ENCODE measurements around the gene FOXP1.

FOXP1 gene

GRCh38 chr3:71066356-71066755 is 517.2 kb downstream of the FOXP1 start:
- Histone ChIP-seq H3K4me1 (no peaks in the 10 kb centered on the region), H3K4me2 (ENCODE audit: low read length) (no peak overlapping the region), H3K36me3 (ENCODE audit: control insufficient read depth, insufficient read depth, low read length) (no peaks in the 10 kb centered on the region), H3K4me3 (ENCODE audit: low read depth, low read length) (no peak overlapping the region), H3K79me2 (no peaks in the 10 kb centered on the region), H2AFZ (no peak overlapping the region), H3K9me3 (ENCODE audit: control insufficient read depth, low read length) (no peaks in the 10 kb centered on the region), H3K27me3 (ENCODE audit: control insufficient read depth, insufficient read depth, low read length) (no peaks in the 10 kb centered on the region), H3K27ac (no peak overlapping the region), H3K9ac (no peak overlapping the region)
- no peak for TF ChIP-seq CTCF (IDR thresholded peaks at IDR 0.05)

- Histone ChIP-seq H3K27ac (peak overlapping the region; percentile 63), H3K4me1 (no peaks in the 10 kb centered on the region), H3K4me3 (ENCODE audit: low read depth, low read length) (peak overlapping the region; percentile 69), H3K27me3 (ENCODE audit: control insufficient read depth, insufficient read depth, low read length) (no peaks in the 10 kb centered on the region), H3K36me3 (ENCODE audit: control insufficient read depth, insufficient read depth, low read length) (no peaks in the 10 kb centered on the region), H3K4me2 (ENCODE audit: low read length) (peak overlapping the region; percentile 96), H3K9me3 (ENCODE audit: control insufficient read depth, low read length) (no peaks in the 10 kb centered on the region), H3K79me2 (no peaks in the 10 kb centered on the region), H2AFZ (no peak overlapping the region), H3K9ac (no peak overlapping the region)
- TF ChIP-seq CTCF (IDR thresholded peaks at IDR 0.05): no peak
These were observed 517.8 kb downstream of the FOXP1 start for GRCh38 chr3:71065764-71066013.

- Histone ChIP-seq H3K4me3 (ENCODE audit: low read depth, low read length) (peak overlapping the region; percentile 69), H3K36me3 (ENCODE audit: control insufficient read depth, insufficient read depth, low read length) (no peaks in the 10 kb centered on the region), H3K9ac (no peak overlapping the region), H3K27me3 (ENCODE audit: control insufficient read depth, insufficient read depth, low read length) (no peaks in the 10 kb centered on the region), H3K27ac (peak overlapping the region; percentile 63), H2AFZ (peak overlapping the region; percentile 36), H3K9me3 (ENCODE audit: control insufficient read depth, low read length) (no peaks in the 10 kb centered on the region), H3K4me2 (ENCODE audit: low read length) (peak overlapping the region; percentile 96), H3K4me1 (no peaks in the 10 kb centered on the region), H3K79me2 (no peaks in the 10 kb centered on the region)
- no peak for TF ChIP-seq CTCF (IDR thresholded peaks at IDR 0.05)
These were observed 518.4 kb downstream of the FOXP1 start for GRCh38 chr3:71064956-71065763.

GRCh38 chr3:71064291-71064955 is 519.1 kb downstream of the FOXP1 start:
- H2AFZ ChIP-seq: peak overlapping the region; percentile 65
- no peaks in the 10 kb centered on the region for H3K79me2 ChIP-seq
- no peaks in the 10 kb centered on the region for H3K36me3 ChIP-seq (ENCODE audit: control insufficient read depth, insufficient read depth, low read length)
- H3K4me1 ChIP-seq: no peaks in the 10 kb centered on the region
- H3K9ac ChIP-seq: no peak overlapping the region
- no peaks in the 10 kb centered on the region for H3K9me3 ChIP-seq (ENCODE audit: control insufficient read depth, low read length)
- peak overlapping the region; percentile 51 for H3K4me3 ChIP-seq (ENCODE audit: low read depth, low read length)
- H3K27ac ChIP-seq: peak overlapping the region; percentile 20
- H3K27me3 ChIP-seq (ENCODE audit: control insufficient read depth, insufficient read depth, low read length): no peaks in the 10 kb centered on the region
- peak overlapping the region; percentile 72 for H3K4me2 ChIP-seq (ENCODE audit: low read length)
- TF ChIP-seq CTCF (IDR thresholded peaks at IDR 0.05): no peak

Data from parathyroid adenoma (tissue), 2 donors.